HCT116 (cell line): ENCODE results near the gene SLCO1B3. TPM values are rescaled to one million over a fixed set of nuclear protein-coding genes. Genes with fewer than 3 reads are reported as not detected.

Experiments
- ATAC-seq: fragments of 200-7000 bp; cut with Tn5 transposase; 2 replicates; pipeline ENCODE4 v1.9.1; 2020; ENCODE audit warnings: mild to moderate bottlenecking, moderate library complexity
- BruUV-seq: library from RNA; stranded (reverse); fragments of 400-500 nt; replicated peaks from 2 replicates; lab custom pipeline; 2021; lab: Mats Ljungman, UMichigan
- CTCF ChIA-PET: fragments of 300-600 bp; sonication (Branson Sonifier 250); formaldehyde crosslinking; loops from one replicate; lab custom pipeline; 2021; ENCODE audit warnings: antibody characterized with exemption; lab: Charles Lee
- POLR2A ChIA-PET: fragments of 300-600, 350-600 bp; sonication (Branson Sonifier 250); formaldehyde crosslinking; loops from one replicate; lab custom pipeline; 2021; ENCODE audit warnings: antibody characterized with exemption; lab: Charles Lee
- RAD21 ChIA-PET, 2 experiments: fragments of 300-600 bp; sonication (Branson Sonifier 250); formaldehyde crosslinking; loops; one replicate each; lab custom pipeline; 2023; ENCODE audit warnings: low total read pairs in 2 of 2; ENCODE audit not compliant: uncharacterized antibody in 2 of 2, unreplicated experiment in 2 of 2, low non-redundant PET in 1 of 2; lab: Charles Lee
- DNase-seq: peaks from one replicate; pipeline ENCODE4 v3.0.0-alpha.2; 2010; ENCODE audit warnings: low read depth, low spot score
- H2AFZ ChIP-seq: fragments of 200-600 bp; shearing (Covaris generic), sonication (generic); 2 replicates; pipeline ENCODE4 v1.6.1; 2017; ENCODE audit warnings: low read depth, mixed run types, mixed read lengths, antibody characterized with exemption, low read length; ENCODE audit not compliant: poor library complexity, severe bottlenecking
- H3K27ac ChIP-seq: 2 replicates; pipeline ENCODE4 v1.5.1; 2012; ENCODE audit warnings: low read depth, low read length
- H3K27me3 ChIP-seq: fragments of 200-600 bp; sonication (generic); 2 replicates; pipeline ENCODE4 v1.6.1; 2016; ENCODE audit warnings: mixed run types, low read length, mixed read lengths; ENCODE audit not compliant: insufficient read depth
- H3K36me3 ChIP-seq, 2 experiments: fragments of 200-500 bp in 1 of 2; fragments of 200-600 bp in 1 of 2; sonication (Bioruptor generic) in 1 of 2; sonication (generic) in 1 of 2; 2 replicates each; pipeline versions ENCODE4 v1.5.1 to v1.6.1; 2014 to 2016; ENCODE audit warnings: low read length in 2 of 2, inconsistent platforms in 1 of 2, mixed read lengths in 1 of 2, mixed run types in 1 of 2; ENCODE audit not compliant: insufficient read depth in 2 of 2, control insufficient read depth in 1 of 2
- H3K4me1 ChIP-seq, 2 experiments: fragments of 200-600 bp in 1 of 2; sonication (generic) in 1 of 2; 2 replicates each; pipeline versions ENCODE4 v1.5.1 to v1.6.1; 2012 to 2017; ENCODE audit warnings: low read length in 2 of 2, inconsistent platforms in 1 of 2, mild to moderate bottlenecking in 1 of 2, mixed read lengths in 1 of 2, mixed run types in 1 of 2, moderate library complexity in 1 of 2; ENCODE audit not compliant: insufficient read depth in 2 of 2, control insufficient read depth in 1 of 2
- H3K4me2 ChIP-seq: fragments of 200-600 bp; sonication (generic); 2 replicates; pipeline ENCODE4 v1.6.1; 2017; ENCODE audit warnings: mixed run types, low read length, mixed read lengths
- H3K4me3 ChIP-seq, 2 experiments: fragments of 200-600 bp in 1 of 2; sonication (generic) in 1 of 2; replicated peaks in 1 of 2; 2 replicates each; pipeline ENCODE4 v1.5.1; 2011 to 2016; ENCODE audit warnings: low read length in 2 of 2, control low read depth in 1 of 2, low read depth in 1 of 2, mild to moderate bottlenecking in 1 of 2, mixed read lengths in 1 of 2, mixed run types in 1 of 2
- H3K79me2 ChIP-seq: fragments of 200-600 bp; sonication (generic); 2 replicates; pipeline ENCODE4 v1.6.1; 2017; ENCODE audit warnings: mild to moderate bottlenecking, mixed run types, low read length, moderate library complexity, mixed read lengths; ENCODE audit not compliant: insufficient read depth
- H3K9ac ChIP-seq: fragments of 200-600 bp; sonication (generic); 2 replicates; pipeline ENCODE4 v1.6.1; 2016; ENCODE audit warnings: low read length, mixed read lengths
- H3K9me2 ChIP-seq: fragments of 200-600 bp; sonication (generic), shearing (Covaris generic); 2 replicates; pipeline ENCODE4 v1.6.1; 2017; ENCODE audit warnings: mixed run types, mild to moderate bottlenecking, moderate library complexity; ENCODE audit not compliant: insufficient read depth
- H3K9me3 ChIP-seq, 2 experiments: fragments of 200-500 bp in 1 of 2; fragments of 200-600 bp in 1 of 2; sonication (Bioruptor generic) in 1 of 2; sonication (generic) in 1 of 2; 2 replicates each; pipeline ENCODE4 v1.6.1; 2014 to 2017; ENCODE audit warnings: low read length in 2 of 2, mixed read lengths in 2 of 2, inconsistent platforms in 1 of 2, low read depth in 1 of 2, mild to moderate bottlenecking in 1 of 2, mixed run types in 1 of 2, moderate library complexity in 1 of 2; ENCODE audit not compliant: control insufficient read depth in 1 of 2, insufficient read depth in 1 of 2
- H4K20me1 ChIP-seq: fragments of 200-600 bp; sonication (generic), shearing (Covaris generic); 2 replicates; pipeline ENCODE4 v1.6.1; 2017; ENCODE audit warnings: mixed run types, mild to moderate bottlenecking, moderate library complexity; ENCODE audit not compliant: insufficient read depth
- CEBPB ChIP-seq: IDR thresholded peaks from 2 replicates; pipeline ENCODE4 v1.6.1; 2012; ENCODE audit warnings: low read depth
- EGR1 ChIP-seq: IDR thresholded peaks from 2 replicates; pipeline ENCODE4 v1.6.1; 2012; ENCODE audit warnings: low read depth
- ELF1 ChIP-seq: IDR thresholded peaks from 2 replicates; pipeline ENCODE4 v1.6.1; 2012; ENCODE audit warnings: low read depth, borderline replicate concordance
- EZH2 ChIP-seq: fragments of 200-600 bp; sonication (generic); IDR thresholded peaks from 2 replicates; pipeline ENCODE4 v1.6.1; 2017; ENCODE audit warnings: antibody characterized with exemption, mixed run types
- EZH2phosphoT487 ChIP-seq: fragments of 200-600 bp; IDR thresholded peaks from 2 replicates; pipeline ENCODE4 v1.6.1; 2018; ENCODE audit warnings: antibody characterized with exemption, borderline replicate concordance
- FOSL1 ChIP-seq: IDR thresholded peaks from 2 replicates; pipeline ENCODE4 v1.6.1; 2012; ENCODE audit warnings: low read depth
- JUND ChIP-seq: IDR thresholded peaks from 2 replicates; pipeline ENCODE4 v1.6.1; 2012
- MAX ChIP-seq: IDR thresholded peaks from 2 replicates; pipeline ENCODE4 v1.6.1; 2012
- POLR2A ChIP-seq: IDR thresholded peaks from 2 replicates; pipeline ENCODE4 v1.7.0; 2011; ENCODE audit warnings: borderline replicate concordance; ENCODE audit not compliant: insufficient read depth, insufficient read length; ENCODE audit errors: extremely low read depth
- POLR2AphosphoS5 ChIP-seq: IDR thresholded peaks from 2 replicates; pipeline ENCODE4 v1.6.1; 2011; ENCODE audit warnings: mild to moderate bottlenecking, low read depth, low read length, moderate library complexity
- RAD21 ChIP-seq: IDR thresholded peaks from 2 replicates; pipeline ENCODE4 v1.6.1; 2012; ENCODE audit warnings: low read depth, mild to moderate bottlenecking
- SIN3A ChIP-seq: IDR thresholded peaks from 2 replicates; pipeline ENCODE4 v1.6.1; 2012; ENCODE audit warnings: low read depth
- SRF ChIP-seq: IDR thresholded peaks from 2 replicates; pipeline ENCODE4 v1.6.1; 2012; ENCODE audit warnings: low read depth
- TCF7L2 ChIP-seq: IDR thresholded peaks from 2 replicates; pipeline ENCODE4 v1.7.0; 2011; ENCODE audit warnings: borderline replicate concordance, inconsistent platforms; ENCODE audit not compliant: insufficient read depth, insufficient read length; ENCODE audit errors: extremely low read depth
- YY1 ChIP-seq: IDR thresholded peaks from 2 replicates; pipeline ENCODE4 v1.6.1; 2011; ENCODE audit warnings: low read length, low read depth, moderate library complexity, mild to moderate bottlenecking; ENCODE audit not compliant: insufficient replicate concordance; ENCODE audit errors: extremely low read depth
- ZFX ChIP-seq: fragments of 450-650 bp; IDR thresholded peaks from 2 replicates; pipeline ENCODE4 v1.6.1; 2017
- intact Hi-C: fragments of 100-400 bp; cut with micrococcal nuclease; formaldehyde crosslinking; loops from 2 replicates; pipeline ENCODE4 v1.10.0; 2022
- total RNA-seq: library from RNA; stranded (reverse); gene quantifications from one replicate; pipeline ENCODE4 v1.2.1, GENCODE V29; 2021; ENCODE audit not compliant: unreplicated experiment
- TF ChIP-seq, protein P1 (sequence below): IDR thresholded peaks from 2 replicates; pipeline ENCODE4 v1.6.1; 2011; ENCODE audit warnings: mild to moderate bottlenecking, low read length, moderate library complexity; ENCODE audit not compliant: insufficient replicate concordance; ENCODE audit errors: extremely low read depth
- TF ChIP-seq, protein P2 (sequence below): IDR thresholded peaks from 2 replicates; pipeline ENCODE4 v1.6.1; 2012
- TF ChIP-seq, protein P3 (sequence below), 3 experiments: fragments of 200-600 bp in 1 of 3; sonication (generic) in 1 of 3; IDR thresholded peaks in 2 of 3; conservative IDR thresholded peaks in 1 of 3; 2 replicates each; pipeline ENCODE4 v1.5.1; 2012 to 2017; ENCODE audit warnings: low read depth in 2 of 3, low read length in 2 of 3, antibody characterized with exemption in 1 of 3, borderline replicate concordance in 1 of 3, control low read depth in 1 of 3, mild to moderate bottlenecking in 1 of 3, mixed read lengths in 1 of 3, mixed run types in 1 of 3, moderate library complexity in 1 of 3; ENCODE audit not compliant: insufficient read depth in 1 of 3
- TF ChIP-seq, protein P4 (sequence below): IDR thresholded peaks from 2 replicates; pipeline ENCODE4 v1.6.1; 2012; ENCODE audit warnings: low read depth

The SLCO1B3 gene
- total RNA-seq, 1 experiment from 2014 or later = 5.4 TPM

DNA sequence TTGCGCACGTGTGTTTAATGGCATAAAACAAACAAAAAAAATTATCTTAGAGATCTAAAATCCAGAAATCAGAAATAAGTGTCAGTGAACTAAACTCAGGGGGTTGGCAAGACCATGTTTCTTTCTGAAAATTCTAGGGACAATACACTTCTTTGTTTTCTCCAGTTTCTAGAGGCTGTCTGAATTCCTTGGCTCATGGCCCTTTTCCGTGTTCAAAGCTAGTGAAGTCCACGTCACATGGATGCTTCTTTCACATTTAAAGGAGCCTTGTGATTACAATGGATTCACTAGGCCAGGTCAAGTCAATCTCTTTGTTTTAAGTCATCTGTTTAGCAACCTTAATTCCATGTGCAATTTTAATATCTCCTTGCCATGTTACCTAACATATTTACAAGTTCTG, 22.4 kb downstream of the SLCO1B3 start:
- no peak for ATAC-seq
- no peak overlapping the region for H3K27ac ChIP-seq
- H3K9me3 ChIP-seq = no peaks in the 10 kb centered on the region
- intact Hi-C loops = no loop called here
- RAD21 ChIA-PET = no interaction called here
- no peak overlapping the region for H3K4me3 ChIP-seq
- no peak overlapping the region for H2AFZ ChIP-seq
- no peak overlapping the region for H3K9ac ChIP-seq
- CTCF ChIA-PET = no interaction called here
- H3K4me1 ChIP-seq = peaks cover 0 to 7% of the 10 kb centered on the region in 2 experiments; a peak in 1 of 4 replicates
- no peaks in the 10 kb centered on the region for H4K20me1 ChIP-seq
- H3K4me2 ChIP-seq = no peak overlapping the region
- H3K9me2 ChIP-seq = no peaks in the 10 kb centered on the region
- POLR2A ChIA-PET = no interaction called here
- no peaks in the 10 kb centered on the region for H3K27me3 ChIP-seq
- TF ChIP-seq CEBPB (no peak), TCF7L2 (no peak), SRF (no peak), ELF1 (no peak), ZFX (no peak), POLR2A (no peak), RAD21 (no peak), YY1 (no peak), POLR2AphosphoS5 (no peak), EZH2phosphoT487 (no peak), FOSL1 (no peak), JUND (no peak), SIN3A (no peak), EGR1 (no peak), EZH2 (no peak), MAX (no peak)
- TF ChIP-seq, protein P1, sequence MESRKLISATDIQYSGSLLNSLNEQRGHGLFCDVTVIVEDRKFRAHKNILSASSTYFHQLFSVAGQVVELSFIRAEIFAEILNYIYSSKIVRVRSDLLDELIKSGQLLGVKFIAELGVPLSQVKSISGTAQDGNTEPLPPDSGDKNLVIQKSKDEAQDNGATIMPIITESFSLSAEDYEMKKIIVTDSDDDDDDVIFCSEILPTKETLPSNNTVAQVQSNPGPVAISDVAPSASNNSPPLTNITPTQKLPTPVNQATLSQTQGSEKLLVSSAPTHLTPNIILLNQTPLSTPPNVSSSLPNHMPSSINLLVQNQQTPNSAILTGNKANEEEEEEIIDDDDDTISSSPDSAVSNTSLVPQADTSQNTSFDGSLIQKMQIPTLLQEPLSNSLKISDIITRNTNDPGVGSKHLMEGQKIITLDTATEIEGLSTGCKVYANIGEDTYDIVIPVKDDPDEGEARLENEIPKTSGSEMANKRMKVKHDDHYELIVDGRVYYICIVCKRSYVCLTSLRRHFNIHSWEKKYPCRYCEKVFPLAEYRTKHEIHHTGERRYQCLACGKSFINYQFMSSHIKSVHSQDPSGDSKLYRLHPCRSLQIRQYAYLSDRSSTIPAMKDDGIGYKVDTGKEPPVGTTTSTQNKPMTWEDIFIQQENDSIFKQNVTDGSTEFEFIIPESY = no peak
- TF ChIP-seq, protein P2, sequence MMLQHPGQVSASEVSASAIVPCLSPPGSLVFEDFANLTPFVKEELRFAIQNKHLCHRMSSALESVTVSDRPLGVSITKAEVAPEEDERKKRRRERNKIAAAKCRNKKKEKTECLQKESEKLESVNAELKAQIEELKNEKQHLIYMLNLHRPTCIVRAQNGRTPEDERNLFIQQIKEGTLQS = no peak
- TF ChIP-seq, protein P3, sequence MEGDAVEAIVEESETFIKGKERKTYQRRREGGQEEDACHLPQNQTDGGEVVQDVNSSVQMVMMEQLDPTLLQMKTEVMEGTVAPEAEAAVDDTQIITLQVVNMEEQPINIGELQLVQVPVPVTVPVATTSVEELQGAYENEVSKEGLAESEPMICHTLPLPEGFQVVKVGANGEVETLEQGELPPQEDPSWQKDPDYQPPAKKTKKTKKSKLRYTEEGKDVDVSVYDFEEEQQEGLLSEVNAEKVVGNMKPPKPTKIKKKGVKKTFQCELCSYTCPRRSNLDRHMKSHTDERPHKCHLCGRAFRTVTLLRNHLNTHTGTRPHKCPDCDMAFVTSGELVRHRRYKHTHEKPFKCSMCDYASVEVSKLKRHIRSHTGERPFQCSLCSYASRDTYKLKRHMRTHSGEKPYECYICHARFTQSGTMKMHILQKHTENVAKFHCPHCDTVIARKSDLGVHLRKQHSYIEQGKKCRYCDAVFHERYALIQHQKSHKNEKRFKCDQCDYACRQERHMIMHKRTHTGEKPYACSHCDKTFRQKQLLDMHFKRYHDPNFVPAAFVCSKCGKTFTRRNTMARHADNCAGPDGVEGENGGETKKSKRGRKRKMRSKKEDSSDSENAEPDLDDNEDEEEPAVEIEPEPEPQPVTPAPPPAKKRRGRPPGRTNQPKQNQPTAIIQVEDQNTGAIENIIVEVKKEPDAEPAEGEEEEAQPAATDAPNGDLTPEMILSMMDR (IDR thresholded peaks at IDR 0.05 in 2 of 3, conservative IDR thresholded peaks at IDR 0.05 in 1 of 3; ENCODE audit: borderline replicate concordance in 1 of 3, insufficient read depth in 1 of 3, low read depth in 2 of 3, low read length in 2 of 3) = no peak
- TF ChIP-seq, protein P4, sequence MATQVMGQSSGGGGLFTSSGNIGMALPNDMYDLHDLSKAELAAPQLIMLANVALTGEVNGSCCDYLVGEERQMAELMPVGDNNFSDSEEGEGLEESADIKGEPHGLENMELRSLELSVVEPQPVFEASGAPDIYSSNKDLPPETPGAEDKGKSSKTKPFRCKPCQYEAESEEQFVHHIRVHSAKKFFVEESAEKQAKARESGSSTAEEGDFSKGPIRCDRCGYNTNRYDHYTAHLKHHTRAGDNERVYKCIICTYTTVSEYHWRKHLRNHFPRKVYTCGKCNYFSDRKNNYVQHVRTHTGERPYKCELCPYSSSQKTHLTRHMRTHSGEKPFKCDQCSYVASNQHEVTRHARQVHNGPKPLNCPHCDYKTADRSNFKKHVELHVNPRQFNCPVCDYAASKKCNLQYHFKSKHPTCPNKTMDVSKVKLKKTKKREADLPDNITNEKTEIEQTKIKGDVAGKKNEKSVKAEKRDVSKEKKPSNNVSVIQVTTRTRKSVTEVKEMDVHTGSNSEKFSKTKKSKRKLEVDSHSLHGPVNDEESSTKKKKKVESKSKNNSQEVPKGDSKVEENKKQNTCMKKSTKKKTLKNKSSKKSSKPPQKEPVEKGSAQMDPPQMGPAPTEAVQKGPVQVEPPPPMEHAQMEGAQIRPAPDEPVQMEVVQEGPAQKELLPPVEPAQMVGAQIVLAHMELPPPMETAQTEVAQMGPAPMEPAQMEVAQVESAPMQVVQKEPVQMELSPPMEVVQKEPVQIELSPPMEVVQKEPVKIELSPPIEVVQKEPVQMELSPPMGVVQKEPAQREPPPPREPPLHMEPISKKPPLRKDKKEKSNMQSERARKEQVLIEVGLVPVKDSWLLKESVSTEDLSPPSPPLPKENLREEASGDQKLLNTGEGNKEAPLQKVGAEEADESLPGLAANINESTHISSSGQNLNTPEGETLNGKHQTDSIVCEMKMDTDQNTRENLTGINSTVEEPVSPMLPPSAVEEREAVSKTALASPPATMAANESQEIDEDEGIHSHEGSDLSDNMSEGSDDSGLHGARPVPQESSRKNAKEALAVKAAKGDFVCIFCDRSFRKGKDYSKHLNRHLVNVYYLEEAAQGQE = no peak
- TF ChIP-seq, all 23 proteins: peak for 0
- H3K79me2 ChIP-seq = peaks cover 19% of the 10 kb centered on the region; the same call in 1 of the 2 replicates
- DNase-seq = no peak
- H3K36me3 ChIP-seq = no peaks in the 10 kb centered on the region
- no TSS peak for BruUV-seq
